GM19239 (cell line): ENCODE data around the gene DPH2.
A peak's percentile ranks its signal among the peaks of the same experiment; 100 is the strongest.

Experiments used
- DNase-seq: peaks from one replicate; pipeline ENCODE4 v3.0.0; 2011; ENCODE audit warnings: low spot score; ENCODE audit not compliant: insufficient read length
- FAIRE-seq: peaks from 2 replicates; lab custom pipeline; 2011; peaks lifted over from hg19 to GRCh38; lab: Jason Lieb, UNC

Gene DPH2

GRCh38 chr1:43969746-43970466 lies at the start of gene DPH2:
Gene DPH2, plus strand, starts transcription at chr1:43970010. Its CDS starts 166 bp downstream, at chr1:43970176.
- FAIRE-seq = peak; percentile 93
- peak; percentile 99 for DNase-seq

- FAIRE-seq (no peak), DNase-seq (no peak)
Measured at GRCh38 chr1:43921022-43921421, 48.8 kb upstream of the DPH2 start.

GRCh38 chr1:43924516-43924915 lies 45.3 kb upstream of the DPH2 start:
- DNase-seq = no peak

GRCh38 chr1:43925846-43926245 lies 44.0 kb upstream of the DPH2 start:
- DNase-seq (no peak), FAIRE-seq (no peak)

More at GRCh38 chr1:43924516-43924915, 45.3 kb upstream of the DPH2 start:
- no peak for FAIRE-seq

- DNase-seq (no peak), FAIRE-seq (no peak)
Measured at GRCh38 chr1:43930168-43930948, 39.5 kb upstream of the DPH2 start.

GRCh38 chr1:43930949-43931275 lies 38.9 kb upstream of the DPH2 start:
- FAIRE-seq (no peak), DNase-seq (no peak)

- no peak for FAIRE-seq
Measured at GRCh38 chr1:43931711-43932660, 37.8 kb upstream of the DPH2 start.

GRCh38 chr1:43932786-43933385 lies 36.9 kb upstream of the DPH2 start:
- DNase-seq (no peak), FAIRE-seq (peak; percentile 74)

More at GRCh38 chr1:43931711-43932660, 37.8 kb upstream of the DPH2 start:
- DNase-seq = no peak

- no peak for DNase-seq
- FAIRE-seq = no peak
Measured at GRCh38 chr1:43933386-43934100, 36.3 kb upstream of the DPH2 start, which contains the start of gene ARTN. Gene ARTN, plus strand, starts transcription at chr1:43933801. Its CDS starts 1,856 bp downstream, at chr1:43935657.

- DNase-seq (peak; percentile 94), FAIRE-seq (peak; percentile 90)
Measured at GRCh38 chr1:43934101-43934985, 35.5 kb upstream of the DPH2 start.

- no peak for FAIRE-seq
- no peak for DNase-seq
Measured at GRCh38 chr1:43934986-43935324, 34.9 kb upstream of the DPH2 start.

- DNase-seq (no peak), FAIRE-seq (no peak)
Measured at GRCh38 chr1:43935711-43936427, 33.9 kb upstream of the DPH2 start.

GRCh38 chr1:43936431-43937151 lies 33.2 kb upstream of the DPH2 start:
- DNase-seq (no peak), FAIRE-seq (no peak)

- FAIRE-seq (no peak), DNase-seq (no peak)
Measured at GRCh38 chr1:43937179-43937865, 32.5 kb upstream of the DPH2 start.

GRCh38 chr1:43938383-43938782 lies 31.4 kb upstream of the DPH2 start:
- FAIRE-seq (no peak), DNase-seq (no peak)

GRCh38 chr1:43938892-43939587 lies 30.8 kb upstream of the DPH2 start:
- FAIRE-seq = no peak

More at GRCh38 chr1:43938892-43939587, 30.8 kb upstream of the DPH2 start:
- no peak for DNase-seq
